ENCODE measurements around the gene DUSP2.

DUSP2 gene

GRCh38 chr2:96150791-96151594, 5.8 kb upstream of the DUSP2 start:
- Histone ChIP-seq H3K9me3 (no peaks in the 10 kb centered on the region), H3K4me1 (peaks cover 0 to 19% (median 7%) of the 10 kb centered on the region in 4 donors), H3K4me3 (no peak overlapping the region), H3K27me3 (peaks cover 0 to 4% of the 10 kb centered on the region in 2 donors), H3K36me3 (no peaks in the 10 kb centered on the region), H3K27ac (no peak overlapping the region)
- DNase-seq, result peak in 1 of 2 donors; percentile 47
- no peak for TF ChIP-seq CTCF (IDR thresholded peaks at IDR 0.05)
- intact Hi-C loops (cut with DNase I; ENCODE audit: low total_unique reads), result no loop called here

DNA sequence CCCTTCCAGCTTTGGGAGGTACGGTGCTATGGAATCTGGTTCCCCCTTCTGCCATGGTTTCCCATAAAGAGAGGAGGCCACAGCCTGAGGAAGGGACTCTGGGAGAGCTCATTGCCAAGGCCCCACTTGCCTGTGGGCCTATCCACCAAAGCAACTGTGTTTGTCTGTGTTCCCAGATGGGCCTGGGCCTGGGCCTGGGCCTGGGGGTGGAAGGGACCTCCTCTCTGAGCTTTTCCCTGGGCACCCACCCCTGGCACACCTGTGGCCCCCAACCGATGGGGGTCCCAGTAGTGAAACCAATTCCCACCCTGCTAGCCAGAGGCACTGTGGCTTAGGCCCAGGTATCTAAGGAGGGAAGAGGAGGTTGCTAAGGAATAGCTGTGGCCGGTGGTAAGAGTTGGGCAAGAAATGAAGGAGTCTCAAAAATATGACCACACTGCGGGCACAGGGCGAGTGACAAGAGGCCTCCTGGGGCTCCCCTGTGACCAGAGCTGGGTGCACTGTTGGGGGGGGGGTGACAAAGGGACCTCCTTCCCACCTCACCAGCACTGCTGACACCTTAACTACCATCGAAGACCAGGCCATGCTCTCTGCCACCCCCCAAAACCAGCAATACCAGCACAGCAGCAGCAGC, 4.9 kb upstream of the DUSP2 start:
- TF ChIP-seq CTCF (IDR thresholded peaks at IDR 0.05), result no peak
- intact Hi-C loops (cut with DNase I; ENCODE audit: low total_unique reads), result no loop called here
- peak in 1 of 2 donors; percentile 48 for DNase-seq
- Histone ChIP-seq H3K27ac (no peak overlapping the region), H3K9me3 (no peaks in the 10 kb centered on the region), H3K4me1 (peaks cover 0 to 27% (median 11%) of the 10 kb centered on the region in 4 donors), H3K36me3 (no peaks in the 10 kb centered on the region), H3K4me3 (no peak overlapping the region), H3K27me3 (no peaks in the 10 kb centered on the region)

GRCh38 chr2:96148410-96149217, 3.4 kb upstream of the DUSP2 start:
- Histone ChIP-seq H3K36me3 (no peaks in the 10 kb centered on the region), H3K27me3 (peaks cover 0 to 2% of the 10 kb centered on the region in 2 donors), H3K4me3 (no peak overlapping the region), H3K27ac (no peak overlapping the region), H3K4me1 (peaks cover 0 to 39% (median 19%) of the 10 kb centered on the region in 4 donors), H3K9me3 (no peaks in the 10 kb centered on the region)
- intact Hi-C loops (cut with DNase I; ENCODE audit: low total_unique reads), result loop anchor here (10.0 kb wide), 2 partner anchors 156 to 356 kb away; partner anchors contain the start of genes NEURL3 and SNRNP200
- DNase-seq, result peak; percentile 42 to 82
- no peak for TF ChIP-seq CTCF (IDR thresholded peaks at IDR 0.05)

DNA sequence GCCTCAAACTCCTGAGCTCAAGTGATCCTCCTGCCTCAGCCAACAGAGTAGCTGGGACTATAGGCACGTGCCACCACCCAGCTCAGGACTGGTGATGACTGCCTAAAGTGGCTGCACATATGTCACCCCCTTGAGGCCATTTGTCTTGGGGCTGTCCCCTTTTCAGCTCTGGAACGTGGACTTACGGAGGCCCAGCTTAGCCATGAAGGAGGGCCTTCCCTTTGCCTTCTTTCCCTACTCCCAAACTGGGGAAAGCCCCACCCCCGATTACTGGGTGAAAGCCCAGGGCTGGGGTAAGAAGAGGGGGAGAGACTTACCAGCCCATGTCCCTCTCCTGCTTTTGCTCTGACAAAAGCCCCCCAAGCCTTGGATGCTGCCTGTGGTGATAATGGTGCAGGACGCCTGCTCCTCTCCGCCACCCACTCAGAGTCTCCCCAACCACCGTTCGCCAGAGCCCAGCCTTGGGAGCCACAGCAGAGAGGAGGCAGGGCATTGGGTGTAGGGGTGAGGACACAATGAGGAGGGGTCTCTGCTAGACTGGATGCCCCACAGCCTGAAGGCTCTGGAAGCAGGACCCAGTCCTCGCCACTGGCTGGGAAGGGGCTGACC, 2.5 kb upstream of the DUSP2 start:
- peak in 1 of 2 donors; percentile 60 for DNase-seq
- peaks cover 0 to 2% of the 10 kb centered on the region in 2 donors for H3K27me3 ChIP-seq
- no peaks in the 10 kb centered on the region for H3K36me3 ChIP-seq
- no peaks in the 10 kb centered on the region for H3K9me3 ChIP-seq
- intact Hi-C loops (cut with DNase I; ENCODE audit: low total_unique reads), result loop anchor here (10.0 kb wide), 2 partner anchors 157 to 357 kb away; partner anchors contain the start of genes NEURL3 and SNRNP200
- no peak overlapping the region for H3K27ac ChIP-seq
- H3K4me3 ChIP-seq, result no peak overlapping the region
- peaks cover 0 to 39% (median 19%) of the 10 kb centered on the region in 4 donors for H3K4me1 ChIP-seq
- TF ChIP-seq CTCF (IDR thresholded peaks at IDR 0.05), result no peak

Measured in tibial artery (tissue), 4 donors.